Testis (tissue), 2 donors: ENCODE measurements around the gene CEMIP.

Source experiments
- CTCF ChIP-seq, 3 experiments: fragments of 450-650 bp in 2 of 3; fragments of 200-600 bp in 1 of 3; sonication (generic) in 1 of 3; IDR thresholded peaks; one replicate each; pipeline ENCODE4 v1.5.1; 2016 to 2019; ENCODE audit warnings: antibody characterized with exemption in 3 of 3, mild to moderate bottlenecking in 2 of 3, moderate library complexity in 1 of 3
- POLR2A ChIP-seq: fragments of 450-650 bp; IDR thresholded peaks from one replicate; pipeline ENCODE4 v1.6.1; 2017; ENCODE audit warnings: antibody characterized with exemption, mild to moderate bottlenecking, moderate library complexity

- no peak for TF ChIP-seq POLR2A
- TF ChIP-seq CTCF (IDR thresholded peaks at IDR 0.05): no peak
Observed at GRCh38 chr15:80856400-80856799, 77.2 kb downstream of the CEMIP start.
